Progenitor cell of endocrine pancreas (in vitro differentiated cells): ENCODE data around the gene MACROD2. TPM values are rescaled to one million over a fixed set of nuclear protein-coding genes. Genes with fewer than 3 reads are reported as not detected.

ENCODE experiments used
- DNase-seq: peaks from one replicate; pipeline ENCODE4 v3.0.0; 2021; ENCODE audit warnings: low spot score; ENCODE audit not compliant: unreplicated experiment
- H3K27ac Mint-ChIP-seq: 2 replicates; pipeline ENCODE4 v1.8.0; 2021; ENCODE audit warnings: mild to moderate bottlenecking, moderate library complexity, mixed read lengths
- H3K27me3 Mint-ChIP-seq: 2 replicates; pipeline ENCODE4 v1.8.0; 2021; ENCODE audit warnings: mixed read lengths
- H3K36me3 Mint-ChIP-seq: 2 replicates; pipeline ENCODE4 v1.8.0; 2022; ENCODE audit warnings: mixed read lengths; ENCODE audit not compliant: insufficient read depth
- H3K4me1 Mint-ChIP-seq: 2 replicates; pipeline ENCODE4 v1.8.0; 2021; ENCODE audit warnings: low read depth, mixed read lengths
- H3K4me3 Mint-ChIP-seq: 2 replicates; pipeline ENCODE4 v1.8.0; 2021; ENCODE audit warnings: low read depth, mild to moderate bottlenecking, moderate library complexity, mixed read lengths
- H3K9me3 Mint-ChIP-seq: 2 replicates; pipeline ENCODE4 v1.8.0; 2021; ENCODE audit warnings: low read depth, mixed read lengths
- CTCF ChIP-seq: fragments of 200-600 bp; sonication (generic); IDR thresholded peaks from one replicate; pipeline ENCODE4 v1.5.0; 2021; ENCODE audit warnings: antibody characterized with exemption, mild to moderate bottlenecking; ENCODE audit not compliant: unreplicated experiment
- total RNA-seq: library from RNA; stranded (reverse); gene quantifications from 2 replicates; pipeline ENCODE4 v1.2.1, GENCODE V29; 2021

MACROD2 gene
- total RNA-seq, 1 donor from 2014 or later = 7.6 TPM

- no peak overlapping the region for H3K27ac Mint-ChIP-seq
- H3K36me3 Mint-ChIP-seq = no peaks in the 10 kb centered on the region
- H3K4me3 Mint-ChIP-seq = no peak overlapping the region
- no peaks in the 10 kb centered on the region for H3K9me3 Mint-ChIP-seq
- H3K27me3 Mint-ChIP-seq = no peaks in the 10 kb centered on the region
- peak; percentile 82 for TF ChIP-seq CTCF
- DNase-seq = no peak
- H3K4me1 Mint-ChIP-seq = no peaks in the 10 kb centered on the region
These were observed 59.9 kb downstream of the MACROD2 start for GRCh38 chr20:14055127-14055742.

GRCh38 chr20:14062171-14062570 lies 66.9 kb downstream of the MACROD2 start:
- Mint-ChIP-seq H3K36me3 (no peaks in the 10 kb centered on the region), H3K4me3 (no peak overlapping the region), H3K4me1 (peaks cover 12% of the 10 kb centered on the region), H3K27me3 (no peaks in the 10 kb centered on the region), H3K27ac (no peak overlapping the region), H3K9me3 (no peaks in the 10 kb centered on the region)
- TF ChIP-seq CTCF = no peak
- no peak for DNase-seq

- no peak for DNase-seq
- no peak for TF ChIP-seq CTCF
- H3K36me3 Mint-ChIP-seq = no peaks in the 10 kb centered on the region
- no peak overlapping the region for H3K27ac Mint-ChIP-seq
- no peaks in the 10 kb centered on the region for H3K27me3 Mint-ChIP-seq
- H3K4me3 Mint-ChIP-seq = no peak overlapping the region
- H3K4me1 Mint-ChIP-seq = peaks cover 12% of the 10 kb centered on the region
- H3K9me3 Mint-ChIP-seq = no peaks in the 10 kb centered on the region
These were observed 67.5 kb downstream of the MACROD2 start for GRCh38 chr20:14062786-14063185.

GRCh38 chr20:14064333-14064732 lies 69.0 kb downstream of the MACROD2 start:
- no peak for TF ChIP-seq CTCF
- peaks cover 12% of the 10 kb centered on the region for H3K4me1 Mint-ChIP-seq

GRCh38 chr20:14064921-14065320 lies 69.6 kb downstream of the MACROD2 start:
- Mint-ChIP-seq H3K36me3 (no peaks in the 10 kb centered on the region), H3K9me3 (peaks cover under 1% of the 10 kb centered on the region), H3K4me1 (peaks cover 12% of the 10 kb centered on the region), H3K27me3 (no peaks in the 10 kb centered on the region), H3K4me3 (no peak overlapping the region), H3K27ac (no peak overlapping the region)
- TF ChIP-seq CTCF = no peak
- DNase-seq = no peak

More at GRCh38 chr20:14064333-14064732, 69.0 kb downstream of the MACROD2 start:
- no peak for DNase-seq
- no peak overlapping the region for H3K4me3 Mint-ChIP-seq
- no peaks in the 10 kb centered on the region for H3K9me3 Mint-ChIP-seq
- H3K27me3 Mint-ChIP-seq = no peaks in the 10 kb centered on the region
- no peaks in the 10 kb centered on the region for H3K36me3 Mint-ChIP-seq
- no peak overlapping the region for H3K27ac Mint-ChIP-seq
